GM19397 (cell line): ENCODE results near the gene THRA.

Experiments
- ATAC-seq: cut with Tn5 transposase; IDR thresholded peaks from one replicate; pipeline ENCODE4 v1.9.1; 2021; ENCODE audit warnings: mild to moderate bottlenecking, moderate library complexity; ENCODE audit not compliant: unreplicated experiment

THRA gene

GRCh38 chr17:40026816-40027613, 35.8 kb upstream of the THRA start:
- no peak for ATAC-seq

GRCh38 chr17:40027614-40028012, 35.2 kb upstream of the THRA start:
- no peak for ATAC-seq

DNA sequence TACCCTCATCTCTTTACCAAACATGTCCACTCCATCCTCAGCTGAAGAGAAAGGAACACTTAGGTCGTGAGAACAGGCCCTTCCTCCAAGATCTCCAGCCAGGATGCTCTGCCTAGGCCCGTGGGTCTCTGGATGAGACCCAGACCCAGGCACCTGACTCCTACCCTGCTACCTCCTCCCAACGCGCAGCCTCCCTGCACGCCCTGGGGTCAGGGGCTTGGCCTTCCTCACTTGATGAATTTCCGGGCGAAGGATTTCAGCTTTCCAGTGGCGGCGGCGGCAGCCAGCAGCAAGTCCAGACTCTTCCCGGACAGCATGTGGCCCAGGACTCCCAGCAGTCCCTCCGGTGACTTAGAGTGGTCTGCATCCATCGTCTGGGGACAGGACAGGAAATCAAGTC, 34.2 kb upstream of the THRA start:
- ATAC-seq = no peak

GRCh38 chr17:40031706-40032105, 31.1 kb upstream of the THRA start:
- ATAC-seq = no peak

DNA sequence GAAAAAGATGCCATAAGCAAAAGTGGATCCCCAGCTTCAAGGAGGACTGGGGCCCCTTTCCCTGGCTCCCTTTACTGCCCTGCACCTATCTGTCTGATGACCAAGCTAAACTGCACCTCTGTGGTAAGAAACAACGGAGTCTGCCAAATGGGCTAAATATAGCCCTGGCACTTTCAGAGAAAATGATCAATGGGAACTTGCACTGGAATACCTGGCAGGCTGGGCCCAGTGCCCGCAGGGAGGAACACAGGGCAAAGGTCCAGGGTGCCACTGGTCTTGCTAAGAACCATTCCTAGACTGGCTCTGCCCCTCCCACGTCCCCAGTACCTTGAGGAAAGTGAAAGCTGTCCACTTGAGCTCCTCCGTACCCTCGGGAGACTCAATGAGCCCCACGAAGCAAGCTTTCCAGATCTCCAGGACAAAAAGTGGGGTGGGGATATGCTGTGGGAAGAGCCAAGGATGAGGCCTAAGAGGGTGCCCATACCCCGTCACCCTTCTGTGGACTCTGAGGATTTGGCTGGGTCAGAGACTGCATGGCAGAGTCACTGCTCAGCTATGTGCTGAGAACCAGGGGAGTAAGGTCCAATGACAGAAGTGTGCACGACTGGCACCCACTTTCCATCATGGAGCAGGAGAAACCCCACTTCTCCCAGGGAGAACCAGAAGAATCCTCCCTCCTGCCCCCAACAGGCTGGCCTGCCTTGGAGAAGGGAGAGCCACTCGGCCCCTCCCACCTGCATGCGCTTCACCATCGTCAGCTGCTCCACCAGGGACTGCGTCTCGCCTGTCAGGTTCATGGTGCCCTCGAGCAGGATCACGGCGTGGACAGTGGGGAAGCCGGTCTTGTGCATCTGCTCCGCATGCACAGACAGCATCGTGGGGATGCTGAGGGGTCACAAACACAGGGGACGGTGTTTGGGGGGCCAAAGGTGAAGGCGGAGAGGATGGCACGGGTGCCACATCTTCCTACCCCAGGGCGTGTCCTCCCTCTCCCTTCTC, 30.1 kb upstream of the THRA start:
- no peak for ATAC-seq

GRCh38 chr17:40033339-40033738, 29.4 kb upstream of the THRA start:
- no peak for ATAC-seq

GRCh38 chr17:40034426-40035161, 28.2 kb upstream of the THRA start:
- ATAC-seq = no peak

DNA sequence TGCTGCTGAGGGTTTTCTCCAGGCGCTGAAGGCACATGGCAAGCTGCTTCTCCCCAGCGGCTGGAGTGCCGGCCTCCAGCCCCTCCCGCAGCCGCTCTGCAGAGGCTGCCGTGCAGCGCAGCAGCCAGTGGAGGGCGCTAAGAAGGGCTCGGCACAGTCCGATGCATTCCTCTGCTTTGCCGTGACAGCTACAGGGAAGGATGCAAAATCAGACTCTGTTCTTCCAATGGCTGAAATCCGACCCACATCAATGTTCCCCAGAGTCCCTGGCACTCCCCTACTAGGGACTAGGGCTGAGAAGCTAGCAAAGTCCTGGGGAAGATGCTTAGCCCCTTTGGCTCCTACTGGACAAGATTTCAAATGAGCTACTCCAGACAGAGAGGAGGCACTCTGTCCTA, 27.6 kb upstream of the THRA start:
- ATAC-seq = no peak

GRCh38 chr17:40038882-40039513, 23.8 kb upstream of the THRA start:
- no peak for ATAC-seq

- no peak for ATAC-seq
Observed at GRCh38 chr17:40041196-40041595, 21.6 kb upstream of the THRA start.

DNA sequence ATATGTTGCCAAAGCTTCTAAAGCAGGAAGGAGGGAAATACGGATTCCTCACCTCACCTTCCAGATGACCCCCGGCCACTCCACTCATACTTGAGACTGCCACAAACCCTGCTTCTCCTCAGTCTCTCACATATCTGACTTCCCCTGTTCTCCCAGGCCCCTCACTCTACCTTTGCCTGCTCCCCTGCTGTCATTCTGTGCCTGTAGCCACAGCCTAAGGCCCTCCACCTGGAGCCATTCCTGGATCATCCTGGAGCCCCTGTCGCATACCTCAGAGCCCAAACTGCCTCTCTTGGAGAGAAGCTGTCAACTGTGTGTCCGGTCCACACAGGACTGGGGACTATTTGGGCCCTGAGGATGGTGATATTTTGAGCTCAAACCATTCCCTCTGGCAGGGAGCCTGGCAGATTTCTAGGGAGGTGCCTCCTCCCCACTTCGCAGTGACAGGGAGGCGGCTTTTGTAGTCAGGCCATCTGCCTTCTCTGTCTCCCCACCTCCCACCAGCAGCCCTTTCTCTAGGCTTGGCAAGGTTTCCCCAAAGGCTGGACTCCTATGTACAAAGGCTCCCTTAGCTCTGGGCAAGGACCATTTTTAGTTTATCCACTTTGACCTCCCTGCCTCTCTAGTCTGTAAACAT, 6.3 kb upstream of the THRA start:
- ATAC-seq = no peak

GRCh38 chr17:40058186-40058784, 4.5 kb upstream of the THRA start:
- ATAC-seq = no peak

- no peak for ATAC-seq
Observed at GRCh38 chr17:40058865-40059264, 3.9 kb upstream of the THRA start.

DNA sequence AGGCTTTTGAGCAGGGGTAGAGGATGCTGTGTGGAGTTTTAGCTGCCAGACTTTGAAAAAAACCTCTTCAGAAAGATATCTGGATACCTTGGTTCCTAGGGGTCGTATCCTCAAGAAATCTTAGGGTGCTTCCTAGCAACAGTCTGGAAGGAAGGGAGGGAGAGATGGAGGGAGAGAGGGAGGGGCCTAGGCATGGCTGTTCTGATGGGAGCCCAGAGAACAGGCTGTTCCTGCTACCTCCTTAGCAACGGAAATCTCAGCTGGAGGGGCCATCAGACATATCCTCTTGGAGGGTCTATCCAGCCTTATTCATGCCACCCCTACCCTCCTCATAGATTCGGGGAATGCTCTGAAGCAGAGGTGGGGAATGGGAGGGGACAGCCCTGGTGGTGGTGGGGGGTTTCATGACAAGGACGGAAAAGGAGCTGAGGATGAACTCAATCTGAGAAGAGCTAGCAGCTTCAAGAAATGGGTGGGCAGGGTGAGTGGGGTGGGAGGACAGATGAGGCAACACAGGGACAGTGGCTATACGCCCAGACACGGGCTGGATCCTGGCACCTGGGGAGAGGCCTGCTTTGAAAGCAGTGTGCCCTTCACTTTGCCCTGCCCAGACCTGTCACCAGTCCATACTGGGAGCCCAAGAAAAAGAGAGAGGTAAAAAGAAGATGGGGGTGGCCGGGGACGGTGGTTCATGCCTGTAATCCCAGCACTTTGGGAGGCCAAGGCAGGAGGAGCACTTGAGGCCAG, 2.9 kb upstream of the THRA start:
- no peak for ATAC-seq

DNA sequence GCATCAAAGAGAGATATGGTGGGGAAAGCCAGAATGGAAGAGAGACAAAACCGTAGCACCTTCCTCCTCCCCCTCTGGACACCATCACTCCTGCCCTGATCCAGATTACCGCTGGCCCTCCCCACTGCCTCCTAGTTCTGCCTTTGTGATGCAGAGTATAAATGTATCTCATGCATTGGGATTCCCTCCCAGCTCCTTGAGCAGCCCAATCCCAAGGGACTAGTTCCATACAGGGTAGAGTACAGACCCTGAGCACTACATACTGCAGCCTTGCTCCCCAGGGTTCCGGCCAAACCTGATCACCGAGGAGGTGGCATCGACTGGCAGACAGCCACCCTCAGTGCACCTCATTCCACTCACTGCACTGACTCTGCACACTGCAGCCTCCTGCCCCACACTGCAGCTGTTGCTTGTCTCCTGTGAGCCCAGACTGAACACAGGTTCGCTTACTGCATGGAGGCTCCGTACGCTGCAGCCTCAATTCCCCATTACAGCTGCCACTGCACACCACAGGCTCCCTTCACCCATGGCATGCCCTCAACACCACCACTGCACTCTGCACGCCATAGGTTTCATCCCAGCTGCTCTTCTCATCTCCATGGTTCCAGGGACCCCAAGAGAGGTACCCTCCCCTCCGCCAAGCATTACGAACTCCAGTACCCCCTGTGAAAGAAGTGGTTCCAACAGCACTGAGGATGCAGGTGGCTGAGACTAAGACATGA, 1.7 kb upstream of the THRA start:
- no peak for ATAC-seq

GRCh38 chr17:40061609-40062038, 1.1 kb upstream of the THRA start:
- no peak for ATAC-seq

- peak; percentile 31 for ATAC-seq
Observed at GRCh38 chr17:40063187-40063771, 514 bp downstream of the THRA start.

DNA sequence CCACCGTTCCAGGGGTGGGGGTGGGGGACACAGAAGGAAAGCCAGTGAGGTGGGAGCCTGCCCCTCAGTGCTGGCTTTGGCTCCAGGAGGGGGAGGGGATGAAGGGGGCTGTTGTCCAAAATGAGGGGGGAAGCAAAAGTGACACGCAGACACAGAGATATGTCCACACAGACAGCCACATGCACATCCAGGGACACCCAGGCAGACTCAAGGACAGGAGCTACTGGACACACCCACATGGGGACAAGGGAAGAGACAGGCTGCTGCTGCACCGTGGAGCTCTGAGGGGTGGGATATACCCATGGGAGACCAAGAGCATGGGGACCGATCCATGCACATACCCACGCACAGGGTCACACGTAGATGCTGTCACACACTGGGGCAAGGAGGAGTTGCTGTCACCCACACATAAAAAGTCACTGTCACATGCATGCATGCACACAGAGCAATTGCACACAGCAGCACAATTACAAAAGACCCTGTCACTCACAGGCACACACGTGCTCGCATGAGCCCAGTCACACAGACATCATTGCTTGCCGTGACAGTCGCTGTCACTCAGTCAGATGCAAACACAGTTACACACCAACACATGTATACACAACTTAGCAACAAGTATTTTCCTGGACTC, 1.3 kb downstream of the THRA start:
- no peak for ATAC-seq
